Effector memory CD4-positive, alpha-beta T cell (primary cell): ENCODE measurements around the gene TSPAN9.

Experiments
- DNase-seq, 3 donors: peaks; one replicate each; pipeline ENCODE4 v3.0.0-alpha.2; 2020
- H3K27ac ChIP-seq: 2 replicates; pipeline ENCODE4 v1.7.0; 2013; ENCODE audit warnings: mild to moderate bottlenecking, low read length, moderate library complexity; ENCODE audit not compliant: insufficient read depth, poor library complexity, severe bottlenecking
- H3K27me3 ChIP-seq: replicated peaks from 2 replicates; pipeline ENCODE4 v1.7.0; 2013; ENCODE audit warnings: mild to moderate bottlenecking, low read length; ENCODE audit not compliant: insufficient read depth, control insufficient read depth, poor library complexity, severe bottlenecking
- H3K36me3 ChIP-seq: 2 replicates; pipeline ENCODE4 v1.7.0; 2013; ENCODE audit warnings: mild to moderate bottlenecking, low read length, moderate library complexity; ENCODE audit not compliant: control insufficient read depth, insufficient read depth
- H3K4me1 ChIP-seq: 2 replicates; pipeline ENCODE4 v1.7.0; 2013; ENCODE audit warnings: low read length, mild to moderate bottlenecking; ENCODE audit not compliant: control insufficient read depth, insufficient read depth, poor library complexity, severe bottlenecking
- H3K4me3 ChIP-seq: 2 replicates; pipeline ENCODE4 v1.7.0; 2013; ENCODE audit warnings: low read length, low read depth, mild to moderate bottlenecking; ENCODE audit not compliant: insufficient read depth, poor library complexity, severe bottlenecking
- H3K9me3 ChIP-seq: 2 replicates; pipeline ENCODE4 v1.7.0; 2013; ENCODE audit warnings: mild to moderate bottlenecking, low read length, moderate library complexity; ENCODE audit not compliant: control insufficient read depth

Gene TSPAN9

DNA sequence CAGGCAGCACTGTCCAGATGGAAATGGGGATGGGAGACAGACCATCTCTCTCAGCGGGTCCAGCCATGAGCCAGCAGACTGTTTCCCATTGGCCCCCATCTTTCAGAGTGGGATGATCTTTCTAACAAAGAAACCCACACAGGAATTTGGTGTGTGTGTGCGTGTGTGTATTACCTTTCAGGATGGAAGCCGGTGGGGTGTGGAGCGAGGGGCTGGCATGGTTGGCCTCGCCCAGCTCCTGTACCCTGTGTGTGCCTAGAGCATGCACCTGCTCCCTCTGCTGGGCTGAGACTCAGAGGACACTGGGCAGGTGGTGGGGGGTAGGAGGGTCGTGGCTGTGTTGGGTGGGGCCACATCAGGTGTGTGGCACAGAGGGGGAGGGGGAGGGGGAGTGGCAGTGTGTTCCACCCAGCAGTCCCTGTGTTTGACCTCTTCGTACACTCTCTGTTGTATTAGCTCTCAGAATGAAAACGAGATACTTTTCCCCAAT is 33.0 kb upstream of the TSPAN9 start:
- H3K4me3 ChIP-seq, result no peak overlapping the region
- no peaks in the 10 kb centered on the region for H3K4me1 ChIP-seq
- no peaks in the 10 kb centered on the region for H3K9me3 ChIP-seq
- H3K36me3 ChIP-seq, result no peaks in the 10 kb centered on the region
- H3K27me3 ChIP-seq, result peaks cover 8% of the 10 kb centered on the region
- no peak overlapping the region for H3K27ac ChIP-seq
- no peak for DNase-seq

- H3K4me1 ChIP-seq, result no peaks in the 10 kb centered on the region
- H3K27ac ChIP-seq, result no peak overlapping the region
- DNase-seq, result no peak
- no peak overlapping the region for H3K4me3 ChIP-seq
- H3K9me3 ChIP-seq, result no peaks in the 10 kb centered on the region
- peaks cover 8% of the 10 kb centered on the region for H3K27me3 ChIP-seq
- no peaks in the 10 kb centered on the region for H3K36me3 ChIP-seq
Measured at GRCh38 chr12:3045494-3045893, 31.7 kb upstream of the TSPAN9 start.

GRCh38 chr12:3045989-3046388 is 31.2 kb upstream of the TSPAN9 start:
- peaks cover 8% of the 10 kb centered on the region for H3K27me3 ChIP-seq
- no peak for DNase-seq
- H3K4me3 ChIP-seq, result no peak overlapping the region
- H3K27ac ChIP-seq, result no peak overlapping the region
- H3K4me1 ChIP-seq, result no peaks in the 10 kb centered on the region
- no peaks in the 10 kb centered on the region for H3K9me3 ChIP-seq
- H3K36me3 ChIP-seq, result no peaks in the 10 kb centered on the region

DNA sequence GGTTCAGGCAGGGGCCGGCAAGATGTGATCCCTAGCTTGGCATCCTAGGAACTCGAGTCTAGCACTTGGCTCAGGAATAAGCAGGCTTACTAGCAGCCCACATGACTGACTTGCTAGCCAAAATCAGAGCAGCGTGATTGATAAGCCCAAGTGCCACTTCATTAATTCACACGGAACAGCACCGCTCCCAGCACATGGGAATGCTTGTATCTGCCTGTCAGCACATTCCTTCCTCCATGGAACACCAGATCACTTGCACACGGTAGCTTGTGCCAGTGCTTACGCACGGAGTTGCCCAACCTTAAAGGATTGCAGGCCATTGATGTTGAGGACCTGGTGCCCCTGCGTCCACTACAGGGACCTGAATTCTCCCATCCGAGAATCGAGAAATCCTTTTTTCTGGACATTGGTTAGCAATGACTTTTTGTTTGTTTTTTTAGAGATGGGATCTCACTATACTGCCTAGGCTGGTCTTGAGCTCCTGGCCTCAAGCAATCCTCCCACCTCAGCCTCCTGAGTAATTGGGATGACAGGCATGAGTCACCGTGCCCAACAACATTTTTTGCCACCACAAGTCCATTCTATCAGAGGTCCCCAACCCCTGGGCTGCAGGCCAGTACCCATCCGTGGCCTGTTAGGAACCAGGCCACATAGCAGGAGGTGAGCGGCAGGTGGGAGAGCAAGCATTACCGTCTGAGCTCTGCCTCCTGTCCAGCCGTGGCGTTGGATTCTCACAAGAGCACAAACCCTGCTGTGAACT is 30.6 kb upstream of the TSPAN9 start:
- Histone ChIP-seq H3K4me3 (no peak overlapping the region), H3K27ac (no peak overlapping the region), H3K27me3 (peaks cover 8% of the 10 kb centered on the region), H3K9me3 (no peaks in the 10 kb centered on the region), H3K36me3 (no peaks in the 10 kb centered on the region), H3K4me1 (no peaks in the 10 kb centered on the region)
- DNase-seq, result no peak

DNA sequence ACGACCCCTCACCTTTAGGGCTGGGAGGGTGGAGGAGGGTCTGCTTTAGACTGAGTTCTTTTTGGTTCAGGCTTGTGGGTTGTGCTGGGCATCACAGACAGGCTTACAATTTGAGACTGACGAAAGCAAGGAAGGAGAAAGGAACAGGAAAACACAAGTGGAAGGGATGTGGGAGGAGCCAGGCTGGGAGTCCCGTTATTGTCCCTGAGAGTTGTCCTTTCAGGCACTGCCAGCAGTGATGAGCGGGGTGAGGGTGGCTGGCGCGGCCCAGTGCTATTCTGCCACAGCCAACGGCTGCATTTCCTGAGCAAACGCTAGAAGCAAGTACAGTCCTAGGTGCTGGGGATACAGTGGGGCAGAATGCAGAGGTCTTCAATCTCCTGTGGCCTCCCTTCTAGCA is 29.2 kb upstream of the TSPAN9 start:
- no peaks in the 10 kb centered on the region for H3K36me3 ChIP-seq
- no peaks in the 10 kb centered on the region for H3K4me1 ChIP-seq
- H3K4me3 ChIP-seq, result no peak overlapping the region
- no peaks in the 10 kb centered on the region for H3K27me3 ChIP-seq
- DNase-seq, result no peak
- no peak overlapping the region for H3K27ac ChIP-seq
- no peaks in the 10 kb centered on the region for H3K9me3 ChIP-seq

DNA sequence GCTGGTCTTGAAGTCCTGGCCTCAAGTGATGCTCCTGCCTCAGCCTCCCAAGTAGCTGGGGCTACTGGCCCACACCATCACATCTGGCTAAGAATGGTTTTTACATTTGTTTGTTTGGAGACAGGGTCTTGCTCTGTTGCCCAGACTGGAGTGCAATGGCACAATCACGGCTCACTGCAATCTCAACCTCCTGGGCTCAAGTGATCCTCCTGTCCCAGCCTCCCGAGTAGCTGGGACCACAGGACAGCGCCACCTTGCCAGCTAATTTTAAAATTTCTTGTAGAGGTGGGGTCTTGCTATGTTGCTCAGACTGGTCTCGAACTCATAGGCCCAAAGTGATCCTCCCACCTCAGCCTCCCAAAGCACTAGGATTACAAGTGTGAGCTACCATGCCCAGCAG is 28.6 kb upstream of the TSPAN9 start:
- no peak for DNase-seq
- Histone ChIP-seq H3K4me3 (no peak overlapping the region), H3K9me3 (no peaks in the 10 kb centered on the region), H3K27me3 (no peaks in the 10 kb centered on the region), H3K36me3 (no peaks in the 10 kb centered on the region), H3K4me1 (no peaks in the 10 kb centered on the region), H3K27ac (no peak overlapping the region)

DNA sequence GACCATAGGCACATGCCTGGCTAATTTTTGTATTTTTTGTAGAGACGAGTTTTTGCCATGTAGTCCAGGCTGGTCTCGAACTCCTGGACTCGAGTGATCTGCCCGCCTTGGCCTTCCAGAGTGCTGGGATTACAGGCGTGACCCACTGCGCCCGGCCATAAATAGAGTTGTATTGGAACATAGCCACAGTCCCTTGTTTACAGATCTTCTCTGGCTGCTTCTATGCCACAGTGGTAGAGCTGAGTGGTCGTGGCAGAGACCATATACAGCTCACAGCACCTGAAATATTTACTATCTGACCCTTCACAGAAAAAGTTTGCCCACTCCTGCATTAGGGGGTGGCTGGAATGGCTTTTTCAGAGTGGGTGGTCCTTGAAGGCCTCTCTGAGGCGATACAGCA is 28.0 kb upstream of the TSPAN9 start:
- DNase-seq, result no peak
- Histone ChIP-seq H3K27me3 (no peaks in the 10 kb centered on the region), H3K9me3 (no peaks in the 10 kb centered on the region), H3K4me3 (no peak overlapping the region), H3K36me3 (no peaks in the 10 kb centered on the region), H3K27ac (no peak overlapping the region), H3K4me1 (no peaks in the 10 kb centered on the region)

DNA sequence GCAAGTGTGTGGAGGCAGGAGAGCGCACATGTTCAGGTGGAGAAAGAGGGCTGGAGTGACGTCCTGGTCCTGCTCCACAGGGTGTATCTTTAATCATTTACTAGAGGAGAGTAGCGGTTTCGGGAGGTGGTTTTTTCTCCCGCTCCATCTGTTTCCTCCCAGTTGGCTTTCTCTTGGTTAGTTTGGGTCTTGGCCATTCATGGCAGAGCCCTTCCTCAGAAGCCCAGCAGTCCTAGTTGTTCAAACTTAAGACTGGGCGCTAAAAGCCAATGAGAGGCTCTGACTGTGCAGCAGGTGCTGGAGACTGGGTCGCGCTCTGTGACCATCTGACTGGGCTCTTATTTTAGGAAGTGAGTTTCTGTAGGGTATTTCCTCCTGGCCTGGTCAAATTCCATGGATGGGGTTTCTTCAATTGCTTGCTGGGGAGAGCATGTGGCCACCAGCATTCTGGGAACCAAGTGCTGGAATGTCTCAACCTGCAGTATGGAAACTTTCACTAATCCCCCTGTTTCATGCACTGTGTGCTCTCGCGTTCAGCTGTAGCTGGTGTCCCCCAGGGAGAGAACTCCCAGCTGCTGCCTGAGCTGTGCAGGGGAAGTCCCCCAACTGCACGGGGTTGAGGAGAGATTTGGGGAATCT is 27.4 kb upstream of the TSPAN9 start:
- Histone ChIP-seq H3K27ac (no peak overlapping the region), H3K36me3 (no peaks in the 10 kb centered on the region), H3K9me3 (no peaks in the 10 kb centered on the region), H3K4me3 (no peak overlapping the region), H3K27me3 (no peaks in the 10 kb centered on the region), H3K4me1 (no peaks in the 10 kb centered on the region)
- no peak for DNase-seq

DNA sequence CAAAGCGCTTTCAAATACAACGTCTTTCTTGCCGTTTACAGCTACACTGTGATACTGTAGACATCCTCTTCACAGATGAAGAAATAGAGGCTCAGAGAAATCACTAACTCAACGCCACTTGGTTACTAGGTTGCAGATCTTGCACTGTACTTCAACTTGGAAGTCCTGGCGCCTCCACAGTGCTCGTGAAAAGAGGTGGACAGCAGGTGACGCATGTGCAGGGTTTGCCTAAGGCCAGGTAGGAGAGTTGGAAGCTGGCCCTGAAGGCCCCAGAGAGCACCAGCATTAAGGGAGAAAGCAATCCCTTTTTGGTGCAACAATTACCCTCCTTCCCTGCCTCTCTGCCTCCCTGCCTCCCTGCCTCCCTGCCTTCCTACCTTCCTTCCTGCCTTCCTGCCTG is 22.8 kb upstream of the TSPAN9 start:
- Histone ChIP-seq H3K4me1 (no peaks in the 10 kb centered on the region), H3K9me3 (no peaks in the 10 kb centered on the region), H3K27me3 (no peaks in the 10 kb centered on the region), H3K36me3 (no peaks in the 10 kb centered on the region), H3K4me3 (no peak overlapping the region), H3K27ac (no peak overlapping the region)
- no peak for DNase-seq

DNA sequence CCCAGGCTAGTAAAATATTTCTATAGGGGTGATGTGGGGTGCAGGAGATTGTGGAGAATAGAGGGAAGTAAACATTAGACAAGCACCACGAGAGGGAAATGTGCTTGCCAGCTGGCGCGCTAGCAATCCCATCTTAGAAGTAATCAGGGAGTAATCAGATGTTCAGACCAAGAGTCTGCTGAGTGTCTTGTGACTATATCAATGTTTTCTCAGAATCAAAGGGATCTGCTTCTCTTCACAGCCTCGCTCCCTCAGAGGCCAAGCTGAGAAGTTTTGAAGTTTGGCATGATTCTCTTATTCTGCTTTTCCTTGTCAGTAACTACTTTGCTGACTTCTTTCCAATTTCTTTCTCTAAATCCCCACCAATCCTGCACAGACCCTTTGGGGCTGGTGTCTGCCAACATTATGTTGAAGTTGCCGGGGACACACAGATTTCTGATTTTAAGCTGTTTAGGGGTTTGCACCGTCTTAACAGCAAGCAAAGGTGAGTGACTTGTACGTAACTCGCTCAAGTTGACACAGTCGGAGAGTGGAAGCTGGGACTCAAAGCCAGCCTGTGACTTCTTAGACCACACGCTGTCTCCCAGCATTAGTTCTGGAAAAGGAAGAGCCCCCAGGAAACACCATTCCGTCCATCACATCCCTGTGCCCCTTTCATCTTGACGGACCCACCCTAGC is 22.0 kb upstream of the TSPAN9 start:
- no peaks in the 10 kb centered on the region for H3K27me3 ChIP-seq
- H3K4me3 ChIP-seq, result no peak overlapping the region
- H3K4me1 ChIP-seq, result no peaks in the 10 kb centered on the region
- H3K27ac ChIP-seq, result no peak overlapping the region
- no peaks in the 10 kb centered on the region for H3K9me3 ChIP-seq
- H3K36me3 ChIP-seq, result no peaks in the 10 kb centered on the region
- no peak for DNase-seq
